ENCODE results near the gene TMEM242.
A peak's percentile ranks its signal among the peaks of the same experiment; 100 is the strongest.
"Not testable (repeated sequence)": the region's sequence is repeated elsewhere in the genome, so short reads cannot be mapped to it uniquely, and the experiment has no call there.

TMEM242 gene

DNA sequence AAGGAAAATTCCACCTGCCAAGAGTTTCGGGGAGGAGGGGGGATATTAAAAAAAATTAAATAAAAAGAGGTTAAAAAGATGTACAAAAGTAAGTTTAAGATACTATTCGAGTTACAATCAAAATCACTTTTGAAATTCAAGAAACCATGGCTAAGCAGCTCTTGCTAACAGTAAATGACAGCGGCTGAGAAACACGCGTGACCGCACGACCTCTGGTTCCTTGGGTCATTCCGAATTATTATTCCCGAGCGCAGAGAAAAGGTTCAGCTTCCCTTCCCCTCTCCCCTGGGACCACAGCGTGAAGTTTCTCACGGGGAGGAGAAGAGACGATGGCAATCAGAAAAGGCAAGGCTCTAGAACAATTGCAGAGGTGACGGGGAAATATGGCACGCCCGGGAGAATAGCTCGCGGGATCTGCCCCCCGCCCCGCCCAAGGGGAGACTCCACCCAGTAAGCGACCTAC is 496 bp downstream of the TMEM242 start:
- H3K9ac ChIP-seq (ENCODE audit: low read length): peak overlapping the region; percentile 94
- peak; percentile 92 for DNase-seq (ENCODE audit: low read depth)
- no peaks in the 10 kb centered on the region for H3K27me3 ChIP-seq (replicated peaks; ENCODE audit: control insufficient read depth, insufficient read depth, low read length)
- peak overlapping the region; percentile 97 for H3K4me3 ChIP-seq (ENCODE audit: low read length)
- no peaks in the 10 kb centered on the region for H3K9me3 ChIP-seq (ENCODE audit: control insufficient read depth, low read length)
- H3K4me1 ChIP-seq (ENCODE audit: control insufficient read depth, insufficient read depth, low read length): peaks cover 9% of the 10 kb centered on the region
- H3K36me3 ChIP-seq (ENCODE audit: control insufficient read depth, insufficient read depth, low read length, severe bottlenecking): peaks cover 11% of the 10 kb centered on the region

DNA sequence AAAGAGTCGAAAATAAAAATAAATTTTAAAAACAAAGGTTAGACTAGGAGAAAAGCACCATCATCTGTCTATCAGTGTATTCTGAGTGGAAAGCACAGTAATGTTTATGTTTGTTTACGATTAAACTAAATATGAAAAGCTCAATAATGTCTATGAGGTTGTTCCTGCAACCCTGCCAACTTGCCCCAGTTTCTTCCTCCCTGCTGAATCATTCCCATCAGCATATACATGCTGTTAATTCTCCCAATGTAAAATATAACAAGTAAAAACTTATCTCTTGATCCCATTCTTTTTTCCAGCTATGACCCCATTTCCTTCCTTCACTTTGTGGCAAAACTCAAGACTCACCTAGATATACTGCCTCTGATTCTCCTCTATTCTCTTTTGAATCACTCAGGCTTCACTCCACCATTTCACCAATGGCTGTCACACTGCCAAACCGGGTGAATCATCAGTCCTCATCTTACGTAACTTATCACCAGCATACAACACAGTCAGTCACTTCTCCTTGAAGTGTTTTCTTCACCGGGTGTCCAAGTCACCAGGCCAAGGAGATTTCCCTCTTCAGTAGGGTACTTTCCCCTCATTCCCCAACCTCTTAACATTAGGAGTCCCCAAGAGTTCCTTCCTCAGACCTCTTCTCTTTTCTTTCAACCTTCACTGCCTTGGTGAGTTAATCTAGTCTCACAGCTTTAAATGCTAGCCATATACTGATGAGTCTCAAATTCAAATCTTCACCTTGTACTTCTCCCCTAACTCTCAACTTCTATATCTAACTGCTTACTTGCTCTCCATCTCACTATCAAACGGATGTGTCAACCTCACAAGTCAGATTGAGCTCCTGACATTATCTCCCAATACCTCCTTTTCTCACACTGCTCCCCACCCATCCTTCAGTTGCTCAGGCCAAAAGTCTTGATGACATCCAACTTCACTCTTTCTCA is 6.2 kb downstream of the TMEM242 start:
- Histone ChIP-seq H3K9me3 (ENCODE audit: control insufficient read depth, low read length) (no peaks in the 10 kb centered on the region), H3K4me1 (ENCODE audit: control insufficient read depth, insufficient read depth, low read length) (peaks cover 15% of the 10 kb centered on the region), H3K4me3 (ENCODE audit: low read length) (no peak overlapping the region), H3K36me3 (ENCODE audit: control insufficient read depth, insufficient read depth, low read length, severe bottlenecking) (peaks cover 40% of the 10 kb centered on the region), H3K9ac (ENCODE audit: low read length) (no peak overlapping the region), H3K27me3 (replicated peaks; ENCODE audit: control insufficient read depth, insufficient read depth, low read length) (no peaks in the 10 kb centered on the region)
- DNase-seq (ENCODE audit: low read depth): peak; percentile 84

DNA sequence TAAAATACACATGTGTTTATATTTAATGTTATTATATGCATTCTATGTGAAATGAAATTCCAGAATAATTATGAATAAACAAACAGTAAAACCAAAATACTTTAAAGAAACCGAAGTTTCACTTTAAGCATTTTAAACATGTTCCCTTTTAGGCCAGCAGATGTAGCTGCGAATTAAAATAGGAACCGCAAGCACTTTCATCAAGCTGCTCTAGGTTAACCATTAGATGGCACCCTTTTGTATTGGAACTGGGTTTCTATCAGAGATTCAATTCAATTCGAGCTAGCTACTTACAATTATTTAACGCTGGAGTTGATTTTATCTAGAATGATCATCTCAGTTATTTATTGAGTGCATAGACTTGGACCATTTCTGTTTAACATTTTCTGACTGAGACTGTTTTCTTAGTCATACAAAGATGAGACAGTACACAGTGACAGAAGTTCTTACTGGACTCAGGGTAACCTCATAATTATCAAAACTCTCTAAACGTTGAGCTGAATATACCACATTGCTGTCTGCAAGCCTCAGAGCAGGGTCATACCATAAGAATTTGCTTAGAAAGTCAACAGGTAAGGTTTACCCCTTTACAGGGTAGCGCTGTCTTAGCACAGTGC is 8.5 kb downstream of the TMEM242 start:
- H3K9ac ChIP-seq (ENCODE audit: low read length): peak overlapping the region; percentile 3
- peaks cover 46% of the 10 kb centered on the region for H3K36me3 ChIP-seq (ENCODE audit: control insufficient read depth, insufficient read depth, low read length, severe bottlenecking)
- DNase-seq (ENCODE audit: low read depth): peak; percentile 88
- peaks cover 15% of the 10 kb centered on the region for H3K4me1 ChIP-seq (ENCODE audit: control insufficient read depth, insufficient read depth, low read length)
- no peak overlapping the region for H3K4me3 ChIP-seq (ENCODE audit: low read length)
- no peaks in the 10 kb centered on the region for H3K27me3 ChIP-seq (replicated peaks; ENCODE audit: control insufficient read depth, insufficient read depth, low read length)
- no peaks in the 10 kb centered on the region for H3K9me3 ChIP-seq (ENCODE audit: control insufficient read depth, low read length)

DNA sequence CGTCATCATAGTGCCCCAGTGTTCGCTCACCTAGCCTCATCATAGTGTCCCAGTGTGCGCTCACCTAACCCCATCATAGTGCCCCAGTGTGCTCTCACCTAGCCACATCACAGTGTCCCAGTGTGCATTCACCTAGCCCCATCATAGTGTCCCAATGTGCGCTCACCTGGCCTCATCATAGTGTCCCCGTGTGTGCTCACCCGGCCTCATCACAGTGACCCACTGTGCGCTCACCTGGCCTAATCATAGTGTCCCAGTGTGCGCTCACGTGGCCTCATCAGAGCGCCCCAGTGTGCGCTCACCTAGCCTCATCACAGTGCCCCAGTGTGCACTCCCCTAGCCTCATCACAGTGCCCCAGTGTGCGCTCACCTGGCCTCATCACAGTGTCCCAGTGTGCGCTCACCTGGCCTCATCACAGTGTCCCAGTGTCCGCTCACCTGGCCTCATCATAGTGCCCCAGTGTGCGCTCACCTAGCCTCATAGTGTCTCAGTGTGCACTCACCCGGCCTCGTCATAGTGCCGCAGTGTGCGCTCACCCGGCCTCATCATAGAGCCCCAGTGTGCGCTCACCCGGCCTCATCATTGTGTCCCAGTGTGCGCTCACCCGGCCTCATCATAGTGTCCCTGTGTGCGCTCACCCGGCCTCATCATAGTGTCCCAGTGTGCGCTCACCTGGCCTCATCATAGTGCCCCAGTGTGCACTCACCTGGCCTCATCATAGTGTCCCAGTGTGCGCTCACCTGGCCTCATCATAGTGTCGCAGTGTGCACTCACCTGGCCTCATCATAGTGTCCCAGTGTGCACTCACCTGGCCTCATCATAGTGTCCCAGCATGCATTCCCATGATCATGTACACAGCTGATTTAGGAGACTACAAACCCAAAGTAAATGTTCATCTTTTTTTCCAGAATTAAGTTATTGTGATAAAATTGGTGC is 9.5 kb downstream of the TMEM242 start:
- Histone ChIP-seq H3K9me3 (ENCODE audit: control insufficient read depth, low read length) (no peaks in the 10 kb centered on the region), H3K9ac (ENCODE audit: low read length) (no peak overlapping the region), H3K27me3 (replicated peaks; ENCODE audit: control insufficient read depth, insufficient read depth, low read length) (no peaks in the 10 kb centered on the region), H3K36me3 (ENCODE audit: control insufficient read depth, insufficient read depth, low read length, severe bottlenecking) (peaks cover 45% of the 10 kb centered on the region), H3K4me3 (ENCODE audit: low read length) (no peak overlapping the region), H3K4me1 (ENCODE audit: control insufficient read depth, insufficient read depth, low read length) (peaks cover 15% of the 10 kb centered on the region)
- DNase-seq (ENCODE audit: low read depth): no peak

DNA sequence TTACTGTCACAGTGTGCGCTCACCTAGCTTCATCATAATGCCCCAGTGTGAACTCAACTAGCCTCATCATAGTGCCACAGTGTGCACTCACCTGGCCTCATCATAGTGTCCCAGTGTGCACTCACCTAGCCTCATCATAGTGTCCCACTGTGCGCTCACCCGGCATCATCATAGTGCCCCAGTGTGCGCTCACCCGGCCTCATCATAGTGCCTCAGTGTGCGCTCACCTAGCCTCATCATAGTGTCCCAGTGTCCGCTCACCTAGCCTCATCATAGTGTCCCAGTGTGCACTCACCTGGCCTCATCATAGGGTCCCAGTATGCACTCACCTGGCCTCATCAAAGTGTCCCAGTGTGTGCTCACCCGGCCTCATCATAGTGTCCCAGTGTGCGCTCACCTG is 10.6 kb downstream of the TMEM242 start:
- H3K27me3 ChIP-seq (replicated peaks; ENCODE audit: control insufficient read depth, insufficient read depth, low read length): no peaks in the 10 kb centered on the region
- no peak overlapping the region for H3K4me3 ChIP-seq (ENCODE audit: low read length)
- peaks cover 15% of the 10 kb centered on the region for H3K4me1 ChIP-seq (ENCODE audit: control insufficient read depth, insufficient read depth, low read length)
- no peak overlapping the region for H3K9ac ChIP-seq (ENCODE audit: low read length)
- no peaks in the 10 kb centered on the region for H3K9me3 ChIP-seq (ENCODE audit: control insufficient read depth, low read length)
- H3K36me3 ChIP-seq (ENCODE audit: control insufficient read depth, insufficient read depth, low read length, severe bottlenecking): peaks cover 34% of the 10 kb centered on the region
- DNase-seq (ENCODE audit: low read depth): no peak

DNA sequence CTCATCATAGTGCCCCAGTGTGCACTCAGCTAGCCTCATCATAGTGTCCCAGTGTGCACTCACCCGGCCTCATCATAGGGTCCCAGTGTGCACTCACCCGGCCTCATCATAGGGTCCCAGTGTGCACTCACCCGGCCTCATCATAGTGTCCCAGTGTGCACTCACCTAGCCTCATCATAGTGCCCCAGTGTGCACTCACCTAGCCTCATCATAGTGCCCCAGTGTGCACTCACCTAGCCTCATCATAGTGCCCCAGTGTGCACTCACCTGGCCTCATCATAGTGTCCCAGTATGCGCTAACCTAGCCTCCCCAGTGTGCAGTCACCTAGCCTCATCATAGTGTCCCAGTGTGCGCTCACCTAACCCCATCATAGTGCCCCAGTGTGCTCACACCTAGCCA is 12.6 kb downstream of the TMEM242 start:
- DNase-seq (ENCODE audit: low read depth); H3K9ac ChIP-seq (ENCODE audit: low read length); H3K27me3 ChIP-seq (replicated peaks; ENCODE audit: control insufficient read depth, insufficient read depth, low read length); H3K9me3 ChIP-seq (ENCODE audit: control insufficient read depth, low read length); H3K4me3 ChIP-seq (ENCODE audit: low read length); H3K4me1 ChIP-seq (ENCODE audit: control insufficient read depth, insufficient read depth, low read length): not testable (repeated sequence)
- peaks cover 38% of the 10 kb centered on the region for H3K36me3 ChIP-seq (ENCODE audit: control insufficient read depth, insufficient read depth, low read length, severe bottlenecking)

DNA sequence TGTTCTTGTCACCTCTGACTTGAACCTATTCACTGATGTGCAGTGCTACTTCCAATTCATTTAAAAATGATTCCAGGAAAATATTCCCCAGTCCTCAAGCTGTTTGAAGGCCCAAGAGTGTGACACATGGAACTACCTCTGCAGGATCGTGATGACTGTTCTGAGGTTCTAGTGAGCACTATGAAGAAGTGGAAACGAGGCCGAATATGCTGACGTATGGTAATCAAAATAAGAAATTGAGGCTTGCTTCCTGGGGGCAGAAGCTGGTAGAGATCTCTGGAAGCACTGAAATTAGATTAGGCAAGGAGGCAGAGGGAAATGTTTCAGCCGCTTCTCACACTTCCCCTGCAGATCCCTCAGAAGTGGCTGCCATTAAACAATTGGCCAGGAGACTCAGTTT is 15.7 kb downstream of the TMEM242 start:
- peaks cover 20% of the 10 kb centered on the region for H3K36me3 ChIP-seq (ENCODE audit: control insufficient read depth, insufficient read depth, low read length, severe bottlenecking)
- H3K27me3 ChIP-seq (replicated peaks; ENCODE audit: control insufficient read depth, insufficient read depth, low read length): no peaks in the 10 kb centered on the region
- no peaks in the 10 kb centered on the region for H3K9me3 ChIP-seq (ENCODE audit: control insufficient read depth, low read length)
- H3K9ac ChIP-seq (ENCODE audit: low read length): no peak overlapping the region
- DNase-seq (ENCODE audit: low read depth): no peak
- H3K4me3 ChIP-seq (ENCODE audit: low read length): no peak overlapping the region
- H3K4me1 ChIP-seq (ENCODE audit: control insufficient read depth, insufficient read depth, low read length): peaks cover 5% of the 10 kb centered on the region

DNA sequence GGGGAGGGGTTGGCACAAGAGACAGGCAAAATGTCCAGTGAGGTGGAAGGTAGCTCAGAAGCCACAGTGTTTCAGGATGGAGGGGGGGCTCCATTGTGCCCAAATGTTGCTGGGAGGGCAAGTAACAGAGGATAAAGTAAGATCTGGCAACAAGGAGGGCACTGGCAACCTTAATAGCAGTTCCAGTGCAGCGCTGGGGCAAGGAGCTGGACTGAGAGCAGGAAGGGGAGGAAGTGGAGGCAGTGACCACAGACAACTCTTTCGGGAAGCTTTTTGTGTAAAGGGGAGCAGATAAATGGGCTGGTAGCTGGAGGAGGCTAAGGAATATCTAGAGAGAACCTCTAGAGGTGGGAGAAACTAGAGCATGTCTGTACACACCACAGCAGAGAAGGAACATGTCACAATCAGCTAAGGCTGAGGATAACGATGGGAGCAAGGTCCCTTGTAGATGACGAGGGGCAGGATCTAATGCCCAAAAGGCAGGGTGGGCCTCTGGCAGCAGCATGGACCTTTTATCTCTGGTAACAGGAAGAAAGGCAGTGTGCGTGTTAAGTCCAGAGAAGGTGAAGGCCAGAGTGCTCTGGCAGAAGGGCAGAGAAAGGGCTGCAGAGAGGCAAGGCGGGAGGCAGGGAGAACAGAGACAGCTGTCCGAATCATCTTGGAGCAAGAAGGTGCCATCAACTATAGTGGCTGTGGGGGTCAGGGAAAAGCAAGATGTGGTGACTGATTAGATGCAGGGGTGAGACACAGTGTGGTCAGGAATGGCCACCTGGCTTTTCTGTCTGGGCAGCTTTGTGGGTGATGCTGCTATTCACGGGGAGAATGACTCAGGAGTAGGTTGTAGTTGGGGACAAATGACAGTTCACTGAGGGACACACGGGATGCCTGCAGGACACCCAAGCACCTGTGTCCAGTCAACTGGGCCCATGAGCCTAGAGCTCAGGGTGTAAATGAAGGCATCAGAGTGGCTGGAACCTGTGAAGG is 17.4 kb downstream of the TMEM242 start:
- no peaks in the 10 kb centered on the region for H3K9me3 ChIP-seq (ENCODE audit: control insufficient read depth, low read length)
- no peaks in the 10 kb centered on the region for H3K27me3 ChIP-seq (replicated peaks; ENCODE audit: control insufficient read depth, insufficient read depth, low read length)
- H3K9ac ChIP-seq (ENCODE audit: low read length): no peak overlapping the region
- no peak overlapping the region for H3K4me3 ChIP-seq (ENCODE audit: low read length)
- no peak for DNase-seq (ENCODE audit: low read depth)
- peaks cover 5% of the 10 kb centered on the region for H3K4me1 ChIP-seq (ENCODE audit: control insufficient read depth, insufficient read depth, low read length)
- H3K36me3 ChIP-seq (ENCODE audit: control insufficient read depth, insufficient read depth, low read length, severe bottlenecking): peaks cover 12% of the 10 kb centered on the region

DNA sequence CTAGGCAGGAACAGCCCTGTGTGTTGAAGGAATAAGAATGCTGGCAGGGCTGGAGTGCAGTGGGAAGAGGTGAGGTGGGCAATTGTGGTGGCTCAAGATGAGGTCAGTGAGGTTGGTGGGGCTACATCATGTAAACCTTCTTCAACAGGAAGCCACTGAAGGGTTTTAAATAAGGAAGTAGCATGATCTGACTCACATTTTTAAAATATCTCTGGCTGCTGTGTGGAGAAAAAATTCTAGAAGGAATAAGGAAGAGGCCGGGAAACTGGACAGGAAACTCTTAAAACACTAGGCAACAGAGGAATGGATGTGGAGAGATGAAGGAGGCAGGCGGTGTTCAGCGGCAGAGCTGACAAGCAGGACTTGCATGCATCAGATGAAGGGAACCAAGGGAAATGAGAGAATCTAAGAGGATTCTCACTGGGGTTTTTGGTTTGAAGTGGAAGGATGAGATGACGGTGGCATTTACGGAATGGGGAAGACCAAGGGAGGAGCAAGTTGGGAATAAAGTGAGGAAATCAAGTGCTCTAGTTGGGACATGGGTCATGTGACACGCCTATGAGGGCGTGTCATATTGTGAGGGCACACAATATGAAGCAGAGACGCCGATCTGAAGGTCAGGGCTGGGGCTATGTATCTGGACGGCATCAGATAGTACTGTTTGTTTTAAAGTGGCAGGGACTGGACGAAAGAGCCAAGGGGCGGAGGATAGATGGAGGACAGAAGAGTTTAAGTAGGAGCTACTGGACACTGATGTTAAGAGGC is 18.2 kb downstream of the TMEM242 start:
- Histone ChIP-seq H3K4me3 (ENCODE audit: low read length) (no peak overlapping the region), H3K4me1 (ENCODE audit: control insufficient read depth, insufficient read depth, low read length) (peaks cover 5% of the 10 kb centered on the region), H3K36me3 (ENCODE audit: control insufficient read depth, insufficient read depth, low read length, severe bottlenecking) (peaks cover 8% of the 10 kb centered on the region), H3K27me3 (replicated peaks; ENCODE audit: control insufficient read depth, insufficient read depth, low read length) (no peaks in the 10 kb centered on the region), H3K9me3 (ENCODE audit: control insufficient read depth, low read length) (no peaks in the 10 kb centered on the region), H3K9ac (ENCODE audit: low read length) (no peak overlapping the region)
- no peak for DNase-seq (ENCODE audit: low read depth)

DNA sequence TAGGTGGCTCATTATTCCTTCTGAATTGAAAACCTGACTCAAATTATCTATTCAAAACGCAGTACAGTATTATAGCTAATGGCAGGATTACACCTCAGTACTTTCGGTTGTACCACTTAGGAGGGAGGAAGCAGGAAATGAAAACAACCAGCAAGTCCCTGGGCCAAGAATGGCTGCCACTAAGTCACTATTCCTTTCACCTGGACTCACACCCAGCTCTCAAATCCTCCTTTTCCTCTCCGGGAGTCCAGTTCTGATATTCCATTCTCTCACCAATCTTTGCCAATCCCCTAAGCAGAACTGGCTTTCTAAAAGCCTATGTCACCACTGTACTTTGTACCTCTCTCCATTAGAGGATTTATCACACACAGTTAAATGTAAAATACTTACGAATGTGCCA is 20.6 kb downstream of the TMEM242 start:
- Histone ChIP-seq H3K4me1 (ENCODE audit: control insufficient read depth, insufficient read depth, low read length) (peaks cover 5% of the 10 kb centered on the region), H3K27me3 (replicated peaks; ENCODE audit: control insufficient read depth, insufficient read depth, low read length) (no peaks in the 10 kb centered on the region), H3K36me3 (ENCODE audit: control insufficient read depth, insufficient read depth, low read length, severe bottlenecking) (peaks cover 8% of the 10 kb centered on the region), H3K9me3 (ENCODE audit: control insufficient read depth, low read length) (no peaks in the 10 kb centered on the region), H3K4me3 (ENCODE audit: low read length) (no peak overlapping the region), H3K9ac (ENCODE audit: low read length) (no peak overlapping the region)
- DNase-seq (ENCODE audit: low read depth): no peak

Measured in adipocyte (in vitro differentiated cells).